ENCODE measurements around the gene ZCCHC7. TPM values are rescaled to one million over a fixed set of nuclear protein-coding genes. Genes with fewer than 3 reads are reported as not detected.

ZCCHC7 gene
- total and polyA plus RNA-seq, 9 of the 15 experiments (the other 6 are each of a cell fraction or from before 2014, with no cell fraction given): 34.1 to 68.9 (median 48.8) TPM

GRCh38 chr9:37156781-37157356 lies 36.5 kb downstream of the ZCCHC7 start:
- Histone ChIP-seq H3K4me1 (replicated peaks in 1 of 2; ENCODE audit: control insufficient read depth in 2 of 2, insufficient read depth in 2 of 2, low read length in 2 of 2) (no peaks in the 10 kb centered on the region), H4K20me1 (replicated peaks; ENCODE audit: control insufficient read depth, insufficient read depth, low read length) (no peaks in the 10 kb centered on the region), H3K27ac (ENCODE audit: extremely low read depth, low read depth, low read length) (no peak overlapping the region), H3K27me3 (ENCODE audit: control insufficient read depth in 2 of 2, insufficient read depth in 2 of 2, low read length in 2 of 2) (no peaks in the 10 kb centered on the region), H3K9me3 (replicated peaks; ENCODE audit: control insufficient read depth, insufficient read depth, low read depth, low read length) (no peaks in the 10 kb centered on the region), H3K4me3 (no peak overlapping the region), H3K36me3 (ENCODE audit: control insufficient read depth, insufficient read depth, low read length) (peaks cover 72% of the 10 kb centered on the region), H3K4me2 (ENCODE audit: insufficient read depth, low read length) (no peak overlapping the region), H3K9ac (ENCODE audit: insufficient read depth in 1 of 2, low read depth in 2 of 2, low read length in 2 of 2) (no peak overlapping the region), H3K79me2 (ENCODE audit: control insufficient read depth, insufficient read depth, low read length) (peaks cover 76% of the 10 kb centered on the region), H2AFZ (ENCODE audit: low read depth, low read length) (no peak overlapping the region), H3K9me1 (ENCODE audit: control insufficient read depth, insufficient read depth, low read length) (no peaks in the 10 kb centered on the region)
- TF ChIP-seq E2F4 (CRISPR knock-in tag; IDR thresholded peaks at IDR 0.05; ENCODE audit: low read depth) (no peak), SOX6 (IDR thresholded peaks at IDR 0.05) (peak; percentile 59; the same call in 1 of the 2 replicates), ZNF717 (CRISPR knock-in tag; IDR thresholded peaks at IDR 0.05) (no peak), FOSL1 (tag; conservative IDR thresholded peaks at IDR 0.05) (peak; percentile 78), ZNF212 (CRISPR knock-in tag; IDR thresholded peaks at IDR 0.05) (no peak), ZNF639 (CRISPR knock-in tag; conservative IDR thresholded peaks at IDR 0.05 in 1 of 2, IDR thresholded peaks at IDR 0.05 in 1 of 2) (no peak), MAFK (IDR thresholded peaks at IDR 0.05; ENCODE audit: low read length) (0 out of 2 replicates have a peak, but pooled peaks have one; percentile 8), BCOR (IDR thresholded peaks at IDR 0.05) (0 out of 2 replicates have a peak, but pooled peaks have one; percentile 25), GMEB1 (CRISPR knock-in tag; IDR thresholded peaks at IDR 0.05) (no peak)
- DNase-seq (ENCODE audit: extremely low read depth in 1 of 4, low spot score in 3 of 4) (no peak), FAIRE-seq (no peak), ATAC-seq (no peak)
- no TSS peak for BruUV-seq (replicated peaks)
- POLR2A ChIA-PET: interaction anchor here (1.0 to 1.8 kb wide), 2 partner anchors 9 to 35 kb away, joined by 3 to 4 read pairs; no protein-coding TSS in a partner anchor
- in situ Hi-C loops (cut with MboI): no loop called here
- CTCF ChIA-PET (ENCODE audit: low intra/inter-chr PET ratio): no interaction called here
- 82% methylated on average over 2 of the region's 4 CpGs for WGBS (ENCODE audit: insufficient coverage, low coverage, missing lambda C conversion rate)
- intact Hi-C loops (cut with micrococcal nuclease): no loop called here
